SK-N-SH treated with all-trans-retinoic acid at 6 μM for 48 hours (cell line): ENCODE measurements around the gene KCNH2.

Experiments used
- ATAC-seq: fragments of 200-7000 bp; cut with Tn5 transposase; 3 replicates; pipeline ENCODE4 v1.9.1; 2020; ENCODE audit warnings: mild to moderate bottlenecking, moderate library complexity
- ARNTL ChIP-seq: fragments of 450-650 bp; formaldehyde crosslinking; IDR thresholded peaks from 2 replicates; pipeline ENCODE4 v1.5.0; 2020; ENCODE audit warnings: low read depth, mild to moderate bottlenecking, moderate library complexity, borderline replicate concordance
- BACH2 ChIP-seq: fragments of 250-450 bp; sonication (Bioruptor Pico); IDR thresholded peaks from 2 replicates; pipeline ENCODE4 v1.9.0; 2021; ENCODE audit warnings: mild to moderate bottlenecking, borderline replicate concordance
- CSDC2 ChIP-seq: fragments of 250-450 bp; sonication (Bioruptor Pico); IDR thresholded peaks from 2 replicates; pipeline ENCODE4 v1.5.0; 2020; ENCODE audit warnings: mild to moderate bottlenecking, moderate library complexity
- ESRRG ChIP-seq: fragments of 250-450 bp; sonication (Bioruptor Pico); IDR thresholded peaks from 2 replicates; pipeline ENCODE4 v1.6.1; 2021; ENCODE audit warnings: mild to moderate bottlenecking
- GLIS3 ChIP-seq: fragments of 250-450 bp; sonication (Bioruptor Pico); IDR thresholded peaks from 2 replicates; pipeline ENCODE4 v1.5.0; 2020; ENCODE audit warnings: mild to moderate bottlenecking, moderate library complexity
- ISL1 ChIP-seq: fragments of 250-450 bp; sonication (Bioruptor Pico); IDR thresholded peaks from 2 replicates; pipeline ENCODE4 v2.1.2; 2022; ENCODE audit warnings: mild to moderate bottlenecking, moderate library complexity
- OSR1 ChIP-seq: fragments of 250-450 bp; sonication (Bioruptor Pico); IDR thresholded peaks from 2 replicates; pipeline ENCODE4 v1.8.0; 2022; ENCODE audit warnings: moderate library complexity, mild to moderate bottlenecking, inconsistent platforms
- PPARA ChIP-seq: fragments of 250-450 bp; sonication (Bioruptor Pico); IDR thresholded peaks from 2 replicates; pipeline ENCODE4 v1.5.0; 2020; ENCODE audit warnings: mild to moderate bottlenecking, borderline replicate concordance
- RARB ChIP-seq: fragments of 250-450 bp; sonication (Bioruptor Pico); IDR thresholded peaks from 2 replicates; pipeline ENCODE4 v1.8.0; 2021; ENCODE audit warnings: mild to moderate bottlenecking, moderate library complexity
- SNAI2 ChIP-seq: fragments of 250-450 bp; sonication (Bioruptor Pico); IDR thresholded peaks from 2 replicates; pipeline ENCODE4 v1.5.0; 2020; ENCODE audit warnings: mild to moderate bottlenecking, moderate library complexity
- TCF4 ChIP-seq: fragments of 250-450 bp; sonication (Bioruptor Pico); IDR thresholded peaks from 2 replicates; pipeline ENCODE4 v1.8.0; 2021; ENCODE audit warnings: mild to moderate bottlenecking, moderate library complexity, borderline replicate concordance
- ZC3H10 ChIP-seq: fragments of 250-450 bp; sonication (Bioruptor Pico); IDR thresholded peaks from 2 replicates; pipeline ENCODE4 v1.5.1; 2021; ENCODE audit warnings: mild to moderate bottlenecking, moderate library complexity
- ZFP3 ChIP-seq: fragments of 250-450 bp; sonication (Bioruptor Pico); IDR thresholded peaks from 2 replicates; pipeline ENCODE4 v1.5.0; 2020; ENCODE audit warnings: mild to moderate bottlenecking, moderate library complexity
- ZFP30 ChIP-seq: fragments of 450-650 bp; formaldehyde crosslinking; IDR thresholded peaks from 2 replicates; pipeline ENCODE4 v1.5.0; 2022; ENCODE audit warnings: mild to moderate bottlenecking, moderate library complexity
- ZNF565 ChIP-seq: fragments of 450-650 bp; formaldehyde crosslinking; conservative IDR thresholded peaks from 2 replicates; pipeline ENCODE4 v1.5.0; 2020; ENCODE audit warnings: low read depth, mild to moderate bottlenecking, moderate library complexity
- ZNF70 ChIP-seq: fragments of 450-650 bp; formaldehyde crosslinking; IDR thresholded peaks from 2 replicates; pipeline ENCODE4 v1.5.0; 2020; ENCODE audit warnings: mild to moderate bottlenecking, moderate library complexity
- ZNF8 ChIP-seq: fragments of 450-650 bp; formaldehyde crosslinking; IDR thresholded peaks from 2 replicates; pipeline ENCODE4 v1.5.0; 2020; ENCODE audit warnings: mild to moderate bottlenecking, moderate library complexity
- TF ChIP-seq, protein P1 (sequence below): fragments of 250-450 bp; sonication (Bioruptor Pico); IDR thresholded peaks from 2 replicates; pipeline ENCODE4 v1.5.0; 2020; ENCODE audit warnings: mild to moderate bottlenecking, moderate library complexity
- TF ChIP-seq, protein P2 (sequence below): fragments of 250-450 bp; sonication (Bioruptor Pico); IDR thresholded peaks from 2 replicates; pipeline ENCODE4 v1.8.0; 2021; ENCODE audit warnings: low read depth, mild to moderate bottlenecking, moderate library complexity, borderline replicate concordance
- TF ChIP-seq, protein P3 (sequence below): fragments of 250-450 bp; sonication (Bioruptor Pico); IDR thresholded peaks from 2 replicates; pipeline ENCODE4 v1.5.1; 2020; ENCODE audit warnings: low read depth, mild to moderate bottlenecking, moderate library complexity
- TF ChIP-seq, protein P4 (sequence below): fragments of 250-450 bp; sonication (Bioruptor Pico); IDR thresholded peaks from 2 replicates; pipeline ENCODE4 v1.5.1; 2021; ENCODE audit warnings: mild to moderate bottlenecking, moderate library complexity

Gene KCNH2

DNA sequence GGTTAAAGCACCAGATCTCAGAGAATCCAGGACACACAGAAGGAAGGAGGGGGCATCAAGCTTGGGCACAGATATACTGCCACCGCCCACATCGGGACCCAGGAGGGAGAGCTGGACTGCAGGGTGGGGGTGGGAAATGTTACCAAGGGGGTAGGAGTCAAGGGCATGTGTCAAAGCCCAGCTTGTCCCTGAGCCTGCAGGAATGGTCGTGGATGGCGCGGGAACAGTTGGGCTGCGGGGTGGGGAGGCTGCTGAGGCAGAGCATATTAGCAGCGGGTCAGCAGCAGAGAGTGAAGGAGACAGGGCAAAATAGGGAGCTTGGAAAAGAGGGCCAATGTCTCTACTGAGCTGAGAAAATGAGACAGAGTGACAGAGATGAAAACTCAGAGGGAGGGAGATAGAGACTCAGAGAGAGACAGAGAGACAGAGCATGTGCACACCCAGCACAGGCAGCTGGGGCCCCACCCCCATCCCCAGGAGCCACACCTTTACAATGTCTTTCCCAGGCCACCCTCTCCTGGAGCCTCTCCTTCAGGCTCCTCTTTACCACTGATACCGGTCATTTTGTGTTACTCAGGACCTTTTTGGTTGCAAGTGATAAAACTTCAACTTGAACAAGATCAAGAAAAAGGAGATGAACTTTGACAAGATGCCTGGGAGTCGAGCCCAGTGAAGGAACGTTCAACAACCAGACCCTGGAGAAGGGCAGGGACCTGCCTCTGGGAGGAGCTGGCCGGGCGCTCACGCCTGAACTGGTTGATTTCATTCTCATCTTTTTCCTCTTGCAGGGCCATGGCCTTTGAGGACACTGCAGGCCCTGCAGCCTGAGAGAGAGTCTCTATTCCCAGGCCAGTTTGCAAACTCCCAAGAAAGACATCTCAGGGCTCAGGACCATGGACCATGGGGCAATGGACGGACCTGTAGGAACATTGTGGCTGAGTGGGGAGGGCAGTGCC lies 75.8 kb downstream of the KCNH2 start:
- 0 out of 3 replicates have a peak, but pooled peaks have one; percentile 2 for ATAC-seq

DNA sequence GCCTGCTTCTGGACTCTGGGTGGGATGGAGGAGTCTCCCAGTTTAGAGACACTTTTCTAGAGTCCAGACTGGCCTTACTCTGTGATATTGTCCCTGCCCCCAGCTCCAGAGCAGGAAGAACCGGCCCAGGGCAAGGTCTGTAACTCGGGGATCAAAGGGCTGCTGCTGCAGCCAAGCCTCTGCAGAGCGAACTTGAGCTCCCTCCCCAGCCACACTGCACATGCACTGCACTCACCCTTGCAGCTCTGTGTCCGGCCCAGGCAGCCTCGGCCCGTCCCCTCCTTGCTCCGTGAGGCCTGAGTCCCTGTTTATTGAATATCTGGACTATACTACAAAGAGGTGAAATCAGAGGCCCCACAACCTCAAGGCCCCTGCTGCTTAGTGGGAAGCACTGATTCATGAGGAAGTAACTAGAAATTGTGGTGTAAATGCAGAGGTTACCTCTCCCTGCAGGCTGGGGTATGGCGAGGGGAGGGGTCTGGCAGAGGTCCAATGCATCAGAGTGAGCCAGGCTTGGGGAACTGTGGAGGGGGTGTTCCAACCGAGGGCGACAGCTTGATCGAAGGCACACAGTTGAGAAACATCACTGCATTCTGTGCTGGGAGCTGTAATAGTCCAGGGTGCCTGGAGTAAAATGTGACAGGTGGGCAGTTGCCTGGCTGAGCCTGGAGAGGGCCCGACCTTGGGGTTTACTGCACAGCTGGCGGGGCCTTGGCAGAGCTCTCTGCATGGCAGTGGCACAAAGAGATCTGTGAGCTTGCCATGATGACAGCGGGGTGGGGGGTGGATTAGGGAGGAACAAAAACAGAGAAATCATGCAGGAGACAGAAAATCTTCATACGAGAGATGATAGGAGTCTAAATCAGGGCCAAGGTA lies 76.7 kb downstream of the KCNH2 start:
- TF ChIP-seq ZNF565 (CRISPR knock-in tag) = no peak
- no peak for ATAC-seq

More for the DNA sequence above, 75.8 kb downstream of the KCNH2 start:
- no peak for TF ChIP-seq PPARA (CRISPR knock-in tag)
- TF ChIP-seq ZFP30 (CRISPR knock-in tag) = no peak
- TF ChIP-seq, protein P1, sequence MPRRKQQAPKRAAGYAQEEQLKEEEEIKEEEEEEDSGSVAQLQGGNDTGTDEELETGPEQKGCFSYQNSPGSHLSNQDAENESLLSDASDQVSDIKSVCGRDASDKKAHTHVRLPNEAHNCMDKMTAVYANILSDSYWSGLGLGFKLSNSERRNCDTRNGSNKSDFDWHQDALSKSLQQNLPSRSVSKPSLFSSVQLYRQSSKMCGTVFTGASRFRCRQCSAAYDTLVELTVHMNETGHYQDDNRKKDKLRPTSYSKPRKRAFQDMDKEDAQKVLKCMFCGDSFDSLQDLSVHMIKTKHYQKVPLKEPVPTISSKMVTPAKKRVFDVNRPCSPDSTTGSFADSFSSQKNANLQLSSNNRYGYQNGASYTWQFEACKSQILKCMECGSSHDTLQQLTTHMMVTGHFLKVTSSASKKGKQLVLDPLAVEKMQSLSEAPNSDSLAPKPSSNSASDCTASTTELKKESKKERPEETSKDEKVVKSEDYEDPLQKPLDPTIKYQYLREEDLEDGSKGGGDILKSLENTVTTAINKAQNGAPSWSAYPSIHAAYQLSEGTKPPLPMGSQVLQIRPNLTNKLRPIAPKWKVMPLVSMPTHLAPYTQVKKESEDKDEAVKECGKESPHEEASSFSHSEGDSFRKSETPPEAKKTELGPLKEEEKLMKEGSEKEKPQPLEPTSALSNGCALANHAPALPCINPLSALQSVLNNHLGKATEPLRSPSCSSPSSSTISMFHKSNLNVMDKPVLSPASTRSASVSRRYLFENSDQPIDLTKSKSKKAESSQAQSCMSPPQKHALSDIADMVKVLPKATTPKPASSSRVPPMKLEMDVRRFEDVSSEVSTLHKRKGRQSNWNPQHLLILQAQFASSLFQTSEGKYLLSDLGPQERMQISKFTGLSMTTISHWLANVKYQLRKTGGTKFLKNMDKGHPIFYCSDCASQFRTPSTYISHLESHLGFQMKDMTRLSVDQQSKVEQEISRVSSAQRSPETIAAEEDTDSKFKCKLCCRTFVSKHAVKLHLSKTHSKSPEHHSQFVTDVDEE (CRISPR knock-in tag) = no peak
- no peak for TF ChIP-seq BACH2 (CRISPR knock-in tag)
- TF ChIP-seq ISL1 (CRISPR knock-in tag) = no peak
- TF ChIP-seq ZNF565 (CRISPR knock-in tag) = no peak
- TF ChIP-seq GLIS3 (CRISPR knock-in tag) = no peak
- TF ChIP-seq ZNF70 (CRISPR knock-in tag) = no peak
- TF ChIP-seq RARB (CRISPR knock-in tag) = no peak
- no peak for TF ChIP-seq ZNF8 (CRISPR knock-in tag)
- no peak for TF ChIP-seq CSDC2 (CRISPR knock-in tag)
- TF ChIP-seq TCF4 = no peak
- TF ChIP-seq, protein P2, sequence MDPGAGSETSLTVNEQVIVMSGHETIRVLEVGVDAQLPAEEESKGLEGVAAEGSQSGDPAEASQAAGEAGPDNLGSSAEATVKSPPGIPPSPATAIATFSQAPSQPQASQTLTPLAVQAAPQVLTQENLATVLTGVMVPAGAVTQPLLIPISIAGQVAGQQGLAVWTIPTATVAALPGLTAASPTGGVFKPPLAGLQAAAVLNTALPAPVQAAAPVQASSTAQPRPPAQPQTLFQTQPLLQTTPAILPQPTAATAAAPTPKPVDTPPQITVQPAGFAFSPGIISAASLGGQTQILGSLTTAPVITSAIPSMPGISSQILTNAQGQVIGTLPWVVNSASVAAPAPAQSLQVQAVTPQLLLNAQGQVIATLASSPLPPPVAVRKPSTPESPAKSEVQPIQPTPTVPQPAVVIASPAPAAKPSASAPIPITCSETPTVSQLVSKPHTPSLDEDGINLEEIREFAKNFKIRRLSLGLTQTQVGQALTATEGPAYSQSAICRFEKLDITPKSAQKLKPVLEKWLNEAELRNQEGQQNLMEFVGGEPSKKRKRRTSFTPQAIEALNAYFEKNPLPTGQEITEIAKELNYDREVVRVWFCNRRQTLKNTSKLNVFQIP (CRISPR knock-in tag) = no peak
- no peak for TF ChIP-seq ZC3H10 (CRISPR knock-in tag)

DNA sequence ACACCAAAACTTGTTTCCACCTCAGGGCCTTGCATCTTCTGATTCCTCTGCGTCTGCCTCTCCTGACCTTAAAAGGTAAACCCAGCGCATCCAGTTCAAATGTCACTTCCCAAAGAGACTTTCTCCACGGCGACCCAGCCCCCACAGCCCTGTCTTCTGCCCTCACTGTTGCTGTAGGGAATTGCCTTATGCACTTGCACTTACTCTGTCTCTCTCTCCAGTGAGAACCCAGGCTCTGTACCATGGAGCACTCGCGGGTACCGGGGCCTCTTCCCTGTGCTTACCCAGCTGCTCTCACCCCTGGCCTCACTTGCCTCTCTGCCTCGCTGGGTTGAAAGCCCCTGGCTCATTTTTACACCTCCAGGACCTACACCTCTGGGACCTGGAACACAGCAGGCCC lies 77.4 kb downstream of the KCNH2 start:
- TF ChIP-seq PPARA (CRISPR knock-in tag) (no peak), ZNF8 (CRISPR knock-in tag) (no peak), ZNF565 (CRISPR knock-in tag) (no peak), ESRRG (CRISPR knock-in tag) (no peak), BACH2 (CRISPR knock-in tag) (no peak), CSDC2 (CRISPR knock-in tag) (no peak), RARB (CRISPR knock-in tag) (no peak), OSR1 (CRISPR knock-in tag) (no peak), GLIS3 (CRISPR knock-in tag) (no peak), ZC3H10 (CRISPR knock-in tag) (no peak), SNAI2 (CRISPR knock-in tag) (no peak), ZFP30 (CRISPR knock-in tag) (no peak), ZFP3 (CRISPR knock-in tag) (no peak), TCF4 (no peak), ARNTL (no peak)
- TF ChIP-seq, protein P2 (CRISPR knock-in tag) = no peak
- TF ChIP-seq, protein P3, sequence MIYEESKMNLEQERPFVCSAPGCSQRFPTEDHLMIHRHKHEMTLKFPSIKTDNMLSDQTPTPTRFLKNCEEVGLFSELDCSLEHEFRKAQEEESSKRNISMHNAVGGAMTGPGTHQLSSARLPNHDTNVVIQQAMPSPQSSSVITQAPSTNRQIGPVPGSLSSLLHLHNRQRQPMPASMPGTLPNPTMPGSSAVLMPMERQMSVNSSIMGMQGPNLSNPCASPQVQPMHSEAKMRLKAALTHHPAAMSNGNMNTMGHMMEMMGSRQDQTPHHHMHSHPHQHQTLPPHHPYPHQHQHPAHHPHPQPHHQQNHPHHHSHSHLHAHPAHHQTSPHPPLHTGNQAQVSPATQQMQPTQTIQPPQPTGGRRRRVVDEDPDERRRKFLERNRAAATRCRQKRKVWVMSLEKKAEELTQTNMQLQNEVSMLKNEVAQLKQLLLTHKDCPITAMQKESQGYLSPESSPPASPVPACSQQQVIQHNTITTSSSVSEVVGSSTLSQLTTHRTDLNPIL (CRISPR knock-in tag) = no peak
- TF ChIP-seq, protein P4, sequence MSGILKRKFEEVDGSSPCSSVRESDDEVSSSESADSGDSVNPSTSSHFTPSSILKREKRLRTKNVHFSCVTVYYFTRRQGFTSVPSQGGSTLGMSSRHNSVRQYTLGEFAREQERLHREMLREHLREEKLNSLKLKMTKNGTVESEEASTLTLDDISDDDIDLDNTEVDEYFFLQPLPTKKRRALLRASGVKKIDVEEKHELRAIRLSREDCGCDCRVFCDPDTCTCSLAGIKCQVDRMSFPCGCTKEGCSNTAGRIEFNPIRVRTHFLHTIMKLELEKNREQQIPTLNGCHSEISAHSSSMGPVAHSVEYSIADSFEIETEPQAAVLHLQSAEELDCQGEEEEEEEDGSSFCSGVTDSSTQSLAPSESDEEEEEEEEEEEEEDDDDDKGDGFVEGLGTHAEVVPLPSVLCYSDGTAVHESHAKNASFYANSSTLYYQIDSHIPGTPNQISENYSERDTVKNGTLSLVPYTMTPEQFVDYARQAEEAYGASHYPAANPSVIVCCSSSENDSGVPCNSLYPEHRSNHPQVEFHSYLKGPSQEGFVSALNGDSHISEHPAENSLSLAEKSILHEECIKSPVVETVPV (CRISPR knock-in tag) = no peak
- TF ChIP-seq, protein P1 (CRISPR knock-in tag) = no peak
- no peak for ATAC-seq
